DOHH2 (cell line): ENCODE data around the gene DENND1A.
A peak's percentile ranks its signal among the peaks of the same experiment; 100 is the strongest.
"Not testable (repeated sequence)": the region's sequence is repeated elsewhere in the genome, so short reads cannot be mapped to it uniquely, and the experiment has no call there.

Experiments
- H3F3A ChIP-seq: fragments of 200-600 bp; sonication (generic), shearing (Covaris generic); 2 replicates; pipeline ENCODE4 v1.6.0; 2016; ENCODE audit warnings: antibody characterized with exemption, mild to moderate bottlenecking; ENCODE audit not compliant: control insufficient read depth, insufficient read depth
- H3K27ac ChIP-seq: fragments of 200-600 bp; sonication (generic); 2 replicates; pipeline ENCODE4 v1.5.1; 2014; ENCODE audit warnings: low read depth, mild to moderate bottlenecking, low read length, moderate library complexity
- H3K27me3 ChIP-seq: fragments of 200-600 bp; sonication (generic); 2 replicates; pipeline ENCODE4 v1.6.1; 2014; ENCODE audit warnings: mild to moderate bottlenecking, low read length, mixed read lengths; ENCODE audit not compliant: control insufficient read depth
- H3K36me3 ChIP-seq: fragments of 200-600 bp; sonication (generic); 2 replicates; pipeline ENCODE4 v1.6.1; 2014; ENCODE audit warnings: mild to moderate bottlenecking, low read length, moderate library complexity, mixed read lengths; ENCODE audit not compliant: control insufficient read depth
- H3K4me1 ChIP-seq: fragments of 200-600 bp; sonication (generic); 2 replicates; pipeline ENCODE4 v1.6.1; 2014; ENCODE audit warnings: mild to moderate bottlenecking, low read length, mixed read lengths; ENCODE audit not compliant: control insufficient read depth
- H3K4me2 ChIP-seq: fragments of 200-600 bp; sonication (generic); 2 replicates; pipeline ENCODE4 v1.6.0; 2014; ENCODE audit warnings: mild to moderate bottlenecking, low read length, moderate library complexity
- H3K4me3 ChIP-seq: fragments of 200-600 bp; sonication (generic); 2 replicates; pipeline ENCODE4 v1.5.1; 2014; ENCODE audit warnings: mild to moderate bottlenecking, low read length, mixed read lengths
- H3K79me2 ChIP-seq: fragments of 200-600 bp; sonication (generic); 2 replicates; pipeline ENCODE4 v1.6.1; 2014; ENCODE audit warnings: mild to moderate bottlenecking, low read length, mixed read lengths; ENCODE audit not compliant: control insufficient read depth
- H3K9me2 ChIP-seq: fragments of 200-600 bp; sonication (generic); replicated peaks from 2 replicates; pipeline ENCODE4 v1.6.1; 2014; ENCODE audit warnings: mild to moderate bottlenecking, low read length, mixed read lengths; ENCODE audit not compliant: control insufficient read depth
- H3K9me3 ChIP-seq: fragments of 200-600 bp; sonication (generic); 2 replicates; pipeline ENCODE4 v1.6.1; 2014; ENCODE audit warnings: antibody characterized with exemption, low read length, mixed read lengths; ENCODE audit not compliant: control insufficient read depth, insufficient read depth
- H4K20me1 ChIP-seq: fragments of 200-600 bp; sonication (generic); 2 replicates; pipeline ENCODE4 v1.6.0; 2014; ENCODE audit warnings: low read depth, mild to moderate bottlenecking, antibody characterized with exemption, low read length, moderate library complexity; ENCODE audit not compliant: control insufficient read depth, insufficient read depth
- CTCF ChIP-seq: fragments of 200-600 bp; sonication (generic); IDR thresholded peaks from one replicate; pipeline ENCODE4 v1.5.1; 2014; ENCODE audit warnings: antibody characterized with exemption, mild to moderate bottlenecking, low read depth, low read length; ENCODE audit not compliant: poor library complexity, severe bottlenecking
- EZH2phosphoT487 ChIP-seq: fragments of 200-600 bp; sonication (generic); IDR thresholded peaks from 2 replicates; pipeline ENCODE4 v1.6.1; 2017; ENCODE audit warnings: borderline replicate concordance, mild to moderate bottlenecking, antibody characterized with exemption, low read length, moderate library complexity, mixed read lengths

The DENND1A gene

GRCh38 chr9:123399803-123400378 is 530.0 kb downstream of the DENND1A start:
- Histone ChIP-seq H3K9me3 (no peaks in the 10 kb centered on the region), H3K27ac (no peak overlapping the region), H4K20me1 (0 out of 2 replicates have a peak, but pooled peaks cover 3% of the 10 kb centered on the region), H3F3A (no peaks in the 10 kb centered on the region), H3K27me3 (no peaks in the 10 kb centered on the region), H3K4me1 (no peaks in the 10 kb centered on the region), H3K79me2 (no peaks in the 10 kb centered on the region), H3K4me2 (no peak overlapping the region), H3K9me2 (no peaks in the 10 kb centered on the region), H3K36me3 (no peaks in the 10 kb centered on the region), H3K4me3 (no peak overlapping the region)
- no peak for TF ChIP-seq EZH2phosphoT487
- peak; percentile 83 for TF ChIP-seq CTCF

- not testable (repeated sequence) for H3K9me3 ChIP-seq, H3K27ac ChIP-seq, H3K9me2 ChIP-seq, H4K20me1 ChIP-seq, H3K27me3 ChIP-seq, H3K4me2 ChIP-seq, H3K79me2 ChIP-seq, H3K4me1 ChIP-seq, H3K36me3 ChIP-seq, H3K4me3 ChIP-seq, H3F3A ChIP-seq
Measured at GRCh38 chr9:123398938-123399337, 531.0 kb downstream of the DENND1A start.

- Histone ChIP-seq H3K4me1 (no peaks in the 10 kb centered on the region), H3K79me2 (no peaks in the 10 kb centered on the region), H4K20me1 (0 out of 2 replicates have a peak, but pooled peaks cover 3% of the 10 kb centered on the region), H3K36me3 (no peaks in the 10 kb centered on the region), H3F3A (no peaks in the 10 kb centered on the region), H3K9me2 (no peaks in the 10 kb centered on the region), H3K27ac (no peak overlapping the region), H3K9me3 (no peaks in the 10 kb centered on the region), H3K4me2 (no peak overlapping the region), H3K4me3 (no peak overlapping the region), H3K27me3 (no peaks in the 10 kb centered on the region)
- TF ChIP-seq CTCF (no peak), EZH2phosphoT487 (no peak)
Measured at GRCh38 chr9:123397975-123398374, 532.0 kb downstream of the DENND1A start.

- no peaks in the 10 kb centered on the region for H3K9me3 ChIP-seq
Measured at GRCh38 chr9:123395689-123396511, 534.0 kb downstream of the DENND1A start.

More at GRCh38 chr9:123395689-123396511, 534.0 kb downstream of the DENND1A start:
- Histone ChIP-seq H3K27me3 (no peaks in the 10 kb centered on the region), H3K4me2 (no peak overlapping the region), H3F3A (no peaks in the 10 kb centered on the region), H3K4me1 (no peaks in the 10 kb centered on the region), H3K36me3 (no peaks in the 10 kb centered on the region), H3K79me2 (no peaks in the 10 kb centered on the region), H3K27ac (no peak overlapping the region), H3K9me2 (no peaks in the 10 kb centered on the region), H3K4me3 (no peak overlapping the region), H4K20me1 (0 out of 2 replicates have a peak, but pooled peaks cover 3% of the 10 kb centered on the region)
- TF ChIP-seq EZH2phosphoT487 (no peak), CTCF (no peak)
